Measurements from ENCODE around the gene REXO1.

DNA sequence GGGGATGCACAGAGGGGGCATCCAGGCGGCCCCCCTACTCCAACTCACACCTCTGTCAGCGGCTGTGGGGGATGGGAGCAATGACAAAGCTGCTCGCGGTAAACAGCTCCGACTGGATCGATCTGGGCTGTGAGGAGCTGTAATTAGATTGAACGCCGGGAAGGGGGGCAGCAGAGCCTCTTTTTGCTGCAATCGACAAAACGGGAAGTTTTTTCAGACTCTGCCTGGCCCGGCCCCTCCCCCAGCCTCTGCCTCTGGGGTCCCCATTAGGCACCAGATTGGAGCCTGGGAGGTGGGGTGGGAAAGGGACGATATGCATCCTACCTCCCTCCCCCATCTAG, 78.7 kb downstream of the REXO1 start:
- TF ChIP-seq ZBTB21 (tag by site-specific recombination; IDR thresholded peaks at IDR 0.05) (no peak), ZNF776 (tag by site-specific recombination; IDR thresholded peaks at IDR 0.05; ENCODE audit: borderline replicate concordance) (no peak), HOXD13 (CRISPR knock-in tag; IDR thresholded peaks at IDR 0.05; ENCODE audit: borderline replicate concordance) (no peak), ZNF23 (tag by site-specific recombination; IDR thresholded peaks at IDR 0.05; ENCODE audit: borderline replicate concordance) (no peak), ZNF350 (tag by site-specific recombination; IDR thresholded peaks at IDR 0.05) (no peak), ZSCAN30 (tag by site-specific recombination; IDR thresholded peaks at IDR 0.05) (no peak), KLF16 (tag by site-specific recombination; IDR thresholded peaks at IDR 0.05) (no peak), ZNF747 (tag by site-specific recombination; IDR thresholded peaks at IDR 0.05) (no peak), YY1 (tag by site-specific recombination; IDR thresholded peaks at IDR 0.05) (no peak)
- TF ChIP-seq, protein P1, sequence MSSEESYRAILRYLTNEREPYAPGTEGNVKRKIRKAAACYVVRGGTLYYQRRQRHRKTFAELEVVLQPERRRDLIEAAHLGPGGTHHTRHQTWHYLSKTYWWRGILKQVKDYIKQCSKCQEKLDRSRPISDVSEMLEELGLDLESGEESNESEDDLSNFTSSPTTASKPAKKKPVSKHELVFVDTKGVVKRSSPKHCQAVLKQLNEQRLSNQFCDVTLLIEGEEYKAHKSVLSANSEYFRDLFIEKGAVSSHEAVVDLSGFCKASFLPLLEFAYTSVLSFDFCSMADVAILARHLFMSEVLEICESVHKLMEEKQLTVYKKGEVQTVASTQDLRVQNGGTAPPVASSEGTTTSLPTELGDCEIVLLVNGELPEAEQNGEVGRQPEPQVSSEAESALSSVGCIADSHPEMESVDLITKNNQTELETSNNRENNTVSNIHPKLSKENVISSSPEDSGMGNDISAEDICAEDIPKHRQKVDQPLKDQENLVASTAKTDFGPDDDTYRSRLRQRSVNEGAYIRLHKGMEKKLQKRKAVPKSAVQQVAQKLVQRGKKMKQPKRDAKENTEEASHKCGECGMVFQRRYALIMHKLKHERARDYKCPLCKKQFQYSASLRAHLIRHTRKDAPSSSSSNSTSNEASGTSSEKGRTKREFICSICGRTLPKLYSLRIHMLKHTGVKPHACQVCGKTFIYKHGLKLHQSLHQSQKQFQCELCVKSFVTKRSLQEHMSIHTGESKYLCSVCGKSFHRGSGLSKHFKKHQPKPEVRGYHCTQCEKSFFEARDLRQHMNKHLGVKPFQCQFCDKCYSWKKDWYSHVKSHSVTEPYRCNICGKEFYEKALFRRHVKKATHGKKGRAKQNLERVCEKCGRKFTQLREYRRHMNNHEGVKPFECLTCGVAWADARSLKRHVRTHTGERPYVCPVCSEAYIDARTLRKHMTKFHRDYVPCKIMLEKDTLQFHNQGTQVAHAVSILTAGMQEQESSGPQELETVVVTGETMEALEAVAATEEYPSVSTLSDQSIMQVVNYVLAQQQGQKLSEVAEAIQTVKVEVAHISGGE (tag by site-specific recombination; conservative IDR thresholded peaks at IDR 0.05; ENCODE audit: low read depth) = no peak
- TF ChIP-seq, protein P2, sequence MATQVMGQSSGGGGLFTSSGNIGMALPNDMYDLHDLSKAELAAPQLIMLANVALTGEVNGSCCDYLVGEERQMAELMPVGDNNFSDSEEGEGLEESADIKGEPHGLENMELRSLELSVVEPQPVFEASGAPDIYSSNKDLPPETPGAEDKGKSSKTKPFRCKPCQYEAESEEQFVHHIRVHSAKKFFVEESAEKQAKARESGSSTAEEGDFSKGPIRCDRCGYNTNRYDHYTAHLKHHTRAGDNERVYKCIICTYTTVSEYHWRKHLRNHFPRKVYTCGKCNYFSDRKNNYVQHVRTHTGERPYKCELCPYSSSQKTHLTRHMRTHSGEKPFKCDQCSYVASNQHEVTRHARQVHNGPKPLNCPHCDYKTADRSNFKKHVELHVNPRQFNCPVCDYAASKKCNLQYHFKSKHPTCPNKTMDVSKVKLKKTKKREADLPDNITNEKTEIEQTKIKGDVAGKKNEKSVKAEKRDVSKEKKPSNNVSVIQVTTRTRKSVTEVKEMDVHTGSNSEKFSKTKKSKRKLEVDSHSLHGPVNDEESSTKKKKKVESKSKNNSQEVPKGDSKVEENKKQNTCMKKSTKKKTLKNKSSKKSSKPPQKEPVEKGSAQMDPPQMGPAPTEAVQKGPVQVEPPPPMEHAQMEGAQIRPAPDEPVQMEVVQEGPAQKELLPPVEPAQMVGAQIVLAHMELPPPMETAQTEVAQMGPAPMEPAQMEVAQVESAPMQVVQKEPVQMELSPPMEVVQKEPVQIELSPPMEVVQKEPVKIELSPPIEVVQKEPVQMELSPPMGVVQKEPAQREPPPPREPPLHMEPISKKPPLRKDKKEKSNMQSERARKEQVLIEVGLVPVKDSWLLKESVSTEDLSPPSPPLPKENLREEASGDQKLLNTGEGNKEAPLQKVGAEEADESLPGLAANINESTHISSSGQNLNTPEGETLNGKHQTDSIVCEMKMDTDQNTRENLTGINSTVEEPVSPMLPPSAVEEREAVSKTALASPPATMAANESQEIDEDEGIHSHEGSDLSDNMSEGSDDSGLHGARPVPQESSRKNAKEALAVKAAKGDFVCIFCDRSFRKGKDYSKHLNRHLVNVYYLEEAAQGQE (tag by site-specific recombination; IDR thresholded peaks at IDR 0.05) = no peak
- TF ChIP-seq, protein P3, sequence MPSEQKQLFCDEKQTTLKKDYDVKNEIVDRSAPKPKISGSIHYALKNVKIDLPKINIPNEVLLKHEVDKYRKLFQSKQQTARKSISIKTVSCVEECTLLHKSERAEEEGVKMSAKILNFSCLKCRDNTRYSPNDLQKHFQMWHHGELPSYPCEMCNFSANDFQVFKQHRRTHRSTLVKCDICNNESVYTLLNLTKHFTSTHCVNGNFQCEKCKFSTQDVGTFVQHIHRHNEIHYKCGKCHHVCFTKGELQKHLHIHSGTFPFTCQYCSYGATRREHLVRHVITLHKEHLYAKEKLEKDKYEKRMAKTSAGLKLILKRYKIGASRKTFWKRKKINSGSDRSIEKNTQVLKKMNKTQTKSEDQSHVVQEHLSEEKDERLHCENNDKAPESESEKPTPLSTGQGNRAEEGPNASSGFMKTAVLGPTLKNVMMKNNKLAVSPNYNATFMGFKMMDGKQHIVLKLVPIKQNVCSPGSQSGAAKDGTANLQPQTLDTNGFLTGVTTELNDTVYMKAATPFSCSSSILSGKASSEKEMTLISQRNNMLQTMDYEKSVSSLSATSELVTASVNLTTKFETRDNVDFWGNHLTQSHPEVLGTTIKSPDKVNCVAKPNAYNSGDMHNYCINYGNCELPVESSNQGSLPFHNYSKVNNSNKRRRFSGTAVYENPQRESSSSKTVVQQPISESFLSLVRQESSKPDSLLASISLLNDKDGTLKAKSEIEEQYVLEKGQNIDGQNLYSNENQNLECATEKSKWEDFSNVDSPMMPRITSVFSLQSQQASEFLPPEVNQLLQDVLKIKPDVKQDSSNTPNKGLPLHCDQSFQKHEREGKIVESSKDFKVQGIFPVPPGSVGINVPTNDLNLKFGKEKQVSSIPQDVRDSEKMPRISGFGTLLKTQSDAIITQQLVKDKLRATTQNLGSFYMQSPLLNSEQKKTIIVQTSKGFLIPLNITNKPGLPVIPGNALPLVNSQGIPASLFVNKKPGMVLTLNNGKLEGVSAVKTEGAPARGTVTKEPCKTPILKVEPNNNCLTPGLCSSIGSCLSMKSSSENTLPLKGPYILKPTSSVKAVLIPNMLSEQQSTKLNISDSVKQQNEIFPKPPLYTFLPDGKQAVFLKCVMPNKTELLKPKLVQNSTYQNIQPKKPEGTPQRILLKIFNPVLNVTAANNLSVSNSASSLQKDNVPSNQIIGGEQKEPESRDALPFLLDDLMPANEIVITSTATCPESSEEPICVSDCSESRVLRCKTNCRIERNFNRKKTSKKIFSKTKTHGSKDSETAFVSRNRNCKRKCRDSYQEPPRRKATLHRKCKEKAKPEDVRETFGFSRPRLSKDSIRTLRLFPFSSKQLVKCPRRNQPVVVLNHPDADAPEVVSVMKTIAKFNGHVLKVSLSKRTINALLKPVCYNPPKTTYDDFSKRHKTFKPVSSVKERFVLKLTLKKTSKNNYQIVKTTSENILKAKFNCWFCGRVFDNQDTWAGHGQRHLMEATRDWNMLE (tag by site-specific recombination; conservative IDR thresholded peaks at IDR 0.05; ENCODE audit: low read depth) = no peak
- TF ChIP-seq, protein P4, sequence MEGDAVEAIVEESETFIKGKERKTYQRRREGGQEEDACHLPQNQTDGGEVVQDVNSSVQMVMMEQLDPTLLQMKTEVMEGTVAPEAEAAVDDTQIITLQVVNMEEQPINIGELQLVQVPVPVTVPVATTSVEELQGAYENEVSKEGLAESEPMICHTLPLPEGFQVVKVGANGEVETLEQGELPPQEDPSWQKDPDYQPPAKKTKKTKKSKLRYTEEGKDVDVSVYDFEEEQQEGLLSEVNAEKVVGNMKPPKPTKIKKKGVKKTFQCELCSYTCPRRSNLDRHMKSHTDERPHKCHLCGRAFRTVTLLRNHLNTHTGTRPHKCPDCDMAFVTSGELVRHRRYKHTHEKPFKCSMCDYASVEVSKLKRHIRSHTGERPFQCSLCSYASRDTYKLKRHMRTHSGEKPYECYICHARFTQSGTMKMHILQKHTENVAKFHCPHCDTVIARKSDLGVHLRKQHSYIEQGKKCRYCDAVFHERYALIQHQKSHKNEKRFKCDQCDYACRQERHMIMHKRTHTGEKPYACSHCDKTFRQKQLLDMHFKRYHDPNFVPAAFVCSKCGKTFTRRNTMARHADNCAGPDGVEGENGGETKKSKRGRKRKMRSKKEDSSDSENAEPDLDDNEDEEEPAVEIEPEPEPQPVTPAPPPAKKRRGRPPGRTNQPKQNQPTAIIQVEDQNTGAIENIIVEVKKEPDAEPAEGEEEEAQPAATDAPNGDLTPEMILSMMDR (tag by site-specific recombination; IDR thresholded peaks at IDR 0.05) = no peak

Measured in HEK293 (cell line).